Measurements from ENCODE around the gene BSND. TPM values are rescaled to one million over a fixed set of nuclear protein-coding genes. Genes with fewer than 3 reads are reported as not detected.

BSND gene
- total RNA-seq, 1 experiment from 2014 or later, result 0.17 TPM

DNA sequence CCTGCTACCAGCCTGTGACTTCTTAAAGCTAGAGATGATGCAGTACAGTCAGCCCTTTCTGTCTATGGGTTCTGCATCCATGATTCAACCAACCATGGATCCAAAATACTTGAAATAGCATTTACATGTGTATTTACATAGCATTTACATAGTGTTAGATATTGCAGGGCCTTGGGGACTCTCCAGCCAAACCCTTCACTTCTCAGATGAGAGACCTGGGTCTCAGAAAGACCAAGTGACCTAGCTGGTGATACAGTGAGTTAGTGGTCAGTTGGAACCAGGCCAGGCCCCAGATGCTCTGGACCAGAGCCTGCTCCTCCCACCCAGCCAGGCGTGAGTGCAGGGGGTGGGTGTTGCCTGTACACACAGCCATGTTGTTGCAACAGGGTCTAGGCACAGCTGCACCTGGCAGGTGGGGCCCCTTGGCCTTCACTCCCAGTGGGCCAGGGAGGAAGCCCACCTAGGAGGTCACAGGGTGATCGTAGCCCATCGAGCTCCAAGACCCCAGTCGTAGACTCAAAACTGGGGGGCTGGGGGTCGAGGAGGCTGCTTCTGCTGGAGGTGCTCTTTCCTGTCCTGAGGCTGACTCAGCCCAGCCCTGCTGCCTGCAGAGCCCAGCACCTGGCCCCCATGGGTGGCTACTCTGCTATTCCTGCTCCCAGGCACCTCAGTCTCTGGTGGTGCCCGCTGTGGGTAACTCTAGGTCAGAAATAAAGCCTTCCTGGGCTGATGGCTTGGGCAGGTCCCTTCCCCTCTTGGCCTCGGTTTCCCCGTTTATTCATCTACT is 10.6 kb upstream of the BSND start:
- WGBS (ENCODE audit: extremely low coverage, insufficient read length, low lambda C conversion rate), result no CpG with 5 or more reads among the region's 8 CpGs
- Histone ChIP-seq H2BK12ac (ENCODE audit: insufficient read length, low read depth, low read length) (no peak overlapping the region), H3K27me3 (ENCODE audit: insufficient read depth, low read length) (no peaks in the 10 kb centered on the region), H3K79me1 (ENCODE audit: insufficient read depth, low read depth, low read length, poor library complexity, severe bottlenecking) (no peaks in the 10 kb centered on the region), H2AFZ (ENCODE audit: low read length) (no peak overlapping the region), H4K20me1 (ENCODE audit: control insufficient read depth, insufficient read depth, insufficient read length) (no peaks in the 10 kb centered on the region), H3K23ac (ENCODE audit: insufficient read length, low read depth, low read length) (no peak overlapping the region), H3K14ac (ENCODE audit: insufficient read depth, low read length) (no peak overlapping the region), H2BK120ac (ENCODE audit: low read depth, low read length, poor library complexity, severe bottlenecking) (no peak overlapping the region), H2BK15ac (ENCODE audit: low read depth, low read length) (no peak overlapping the region), H3K4ac (ENCODE audit: low read depth, low read length) (no peak overlapping the region), H3K4me1 (ENCODE audit: insufficient read depth, low read length) (peaks cover 6% of the 10 kb centered on the region; the same call in 1 of the 2 replicates), H3K18ac (ENCODE audit: insufficient read length, low read depth, low read length) (no peak overlapping the region), H3K4me2 (ENCODE audit: insufficient read depth, insufficient read length, low read length) (no peak overlapping the region), H3T11ph (ENCODE audit: low read length) (no peak overlapping the region), H3K56ac (ENCODE audit: insufficient read length, low read depth, low read length) (no peak overlapping the region), H4K5ac (ENCODE audit: insufficient read length, low read depth, low read length) (no peak overlapping the region), H2BK5ac (ENCODE audit: insufficient read length, low read length) (no peak overlapping the region), H2BK20ac (ENCODE audit: low read depth, low read length, poor library complexity, severe bottlenecking) (no peak overlapping the region), H3K23me2 (ENCODE audit: insufficient read length, low read depth, low read length, poor library complexity, severe bottlenecking) (no peaks in the 10 kb centered on the region), H2AK5ac (ENCODE audit: insufficient read length, low read length) (no peak overlapping the region), H4K91ac (ENCODE audit: insufficient read length, low read depth, low read length) (no peak overlapping the region), H3K79me2 (ENCODE audit: insufficient read depth, low read length) (no peaks in the 10 kb centered on the region), H3K9ac (ENCODE audit: extremely low read depth, insufficient read length, low read length) (no peak overlapping the region), H3K27ac (ENCODE audit: insufficient read length, low read depth, low read length) (no peak overlapping the region), H3K9me3 (ENCODE audit: control insufficient read depth, low read depth, low read length) (no peaks in the 10 kb centered on the region), H4K8ac (replicated peaks; ENCODE audit: insufficient read length, low read depth, low read length) (no peak overlapping the region)
- DNase-seq, result no peak
- H3K9me3 Mint-ChIP-seq, result no peaks in the 10 kb centered on the region
- H3K36me3 Mint-ChIP-seq (ENCODE audit: insufficient read depth in 1 of 3, low read depth in 3 of 3), result no peaks in the 10 kb centered on the region
- H3K27ac Mint-ChIP-seq, result peak overlapping the region in 1 of 3 experiments; percentile 67; a peak in 1 of 7 replicates
- H3K4me1 Mint-ChIP-seq, result peaks cover 19 to 21% of the 10 kb centered on the region in 2 experiments
- TF ChIP-seq, protein P1, sequence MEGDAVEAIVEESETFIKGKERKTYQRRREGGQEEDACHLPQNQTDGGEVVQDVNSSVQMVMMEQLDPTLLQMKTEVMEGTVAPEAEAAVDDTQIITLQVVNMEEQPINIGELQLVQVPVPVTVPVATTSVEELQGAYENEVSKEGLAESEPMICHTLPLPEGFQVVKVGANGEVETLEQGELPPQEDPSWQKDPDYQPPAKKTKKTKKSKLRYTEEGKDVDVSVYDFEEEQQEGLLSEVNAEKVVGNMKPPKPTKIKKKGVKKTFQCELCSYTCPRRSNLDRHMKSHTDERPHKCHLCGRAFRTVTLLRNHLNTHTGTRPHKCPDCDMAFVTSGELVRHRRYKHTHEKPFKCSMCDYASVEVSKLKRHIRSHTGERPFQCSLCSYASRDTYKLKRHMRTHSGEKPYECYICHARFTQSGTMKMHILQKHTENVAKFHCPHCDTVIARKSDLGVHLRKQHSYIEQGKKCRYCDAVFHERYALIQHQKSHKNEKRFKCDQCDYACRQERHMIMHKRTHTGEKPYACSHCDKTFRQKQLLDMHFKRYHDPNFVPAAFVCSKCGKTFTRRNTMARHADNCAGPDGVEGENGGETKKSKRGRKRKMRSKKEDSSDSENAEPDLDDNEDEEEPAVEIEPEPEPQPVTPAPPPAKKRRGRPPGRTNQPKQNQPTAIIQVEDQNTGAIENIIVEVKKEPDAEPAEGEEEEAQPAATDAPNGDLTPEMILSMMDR (conservative IDR thresholded peaks at IDR 0.05), result no peak
- no peak overlapping the region for H3K4me3 Mint-ChIP-seq
- no peaks in the 10 kb centered on the region; the same call in 1 of the 2 replicates for H3K27me3 Mint-ChIP-seq (ENCODE audit: low read depth)
